ENCODE measurements around the gene NOX4. TPM values are rescaled to one million over a fixed set of nuclear protein-coding genes. Genes with fewer than 3 reads are reported as not detected.

Gene NOX4
- polyA plus RNA-seq, 1 donor: 4.6 TPM

DNA sequence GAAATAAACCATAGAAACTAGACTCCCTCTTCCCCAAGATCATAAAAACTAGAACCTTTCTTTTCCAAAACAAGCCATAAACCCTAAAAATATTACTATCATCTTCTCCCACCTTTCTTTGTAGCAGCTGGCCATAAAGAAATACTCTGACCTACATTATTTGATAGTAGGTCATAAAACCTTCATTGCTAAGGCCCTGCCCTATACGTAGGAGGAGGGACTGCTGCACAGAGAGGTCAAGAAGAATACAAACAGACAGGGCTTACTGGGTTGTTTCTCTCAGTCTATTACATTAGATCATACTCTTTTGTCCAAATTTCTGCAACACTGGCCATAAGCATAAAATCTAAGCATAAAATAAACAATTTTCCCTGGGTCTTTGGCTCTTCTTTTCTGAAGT lies 212.0 kb downstream of the NOX4 start:
- no peak for DNase-seq
- Histone ChIP-seq H3K4me3 (ENCODE audit: low read length) (no peak overlapping the region), H3K27me3 (ENCODE audit: control insufficient read depth, insufficient read depth, low read length) (no peaks in the 10 kb centered on the region), H3K4me1 (ENCODE audit: control insufficient read depth, insufficient read depth, low read length) (no peaks in the 10 kb centered on the region), H3K36me3 (ENCODE audit: control insufficient read depth, insufficient read depth, low read length) (no peaks in the 10 kb centered on the region), H3K27ac (ENCODE audit: low read length) (no peak overlapping the region), H3K9me3 (ENCODE audit: control insufficient read depth, low read depth, low read length) (no peaks in the 10 kb centered on the region)
- WGBS (ENCODE audit: insufficient coverage, low lambda C conversion rate): no CpG with 5 or more reads among the region's 1 CpG

DNA sequence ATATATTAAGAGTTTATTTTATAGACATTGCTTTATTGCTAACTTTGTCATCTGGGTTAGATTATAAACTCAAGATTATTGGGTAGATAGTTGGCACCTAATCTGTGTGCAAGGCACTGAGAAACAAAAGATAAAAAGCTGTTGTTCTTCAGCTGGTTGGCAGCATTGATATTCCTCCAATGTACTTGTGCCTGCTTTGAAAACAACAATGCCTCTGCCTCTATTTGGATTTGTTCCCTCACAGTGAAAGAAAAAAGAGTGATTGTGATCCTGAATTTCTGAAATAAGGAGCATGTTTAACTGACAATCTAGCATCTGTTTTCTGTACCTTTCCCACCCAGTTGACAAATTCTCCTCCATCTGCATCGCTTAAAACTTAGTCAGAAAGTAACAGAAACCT lies 215.2 kb downstream of the NOX4 start:
- Histone ChIP-seq H3K36me3 (ENCODE audit: control insufficient read depth, insufficient read depth, low read length) (no peaks in the 10 kb centered on the region), H3K4me1 (ENCODE audit: control insufficient read depth, insufficient read depth, low read length) (no peaks in the 10 kb centered on the region), H3K27me3 (ENCODE audit: control insufficient read depth, insufficient read depth, low read length) (no peaks in the 10 kb centered on the region), H3K9me3 (ENCODE audit: control insufficient read depth, low read depth, low read length) (no peaks in the 10 kb centered on the region), H3K27ac (ENCODE audit: low read length) (no peak overlapping the region), H3K4me3 (ENCODE audit: low read length) (no peak overlapping the region)
- no peak for DNase-seq
- no CpG with 5 or more reads among the region's 1 CpG for WGBS (ENCODE audit: insufficient coverage, low lambda C conversion rate)

Other genes starting within 250 kb of the NOX4 start
- gene TRIM77, start 218.9 kb upstream of the NOX4 start, polyA plus RNA-seq: not detected